Omental fat pad (tissue), 4 donors: ENCODE data around the gene GLG1. TPM values are rescaled to one million over a fixed set of nuclear protein-coding genes. Genes with fewer than 3 reads are reported as not detected.
"Not testable (repeated sequence)": the region's sequence is repeated elsewhere in the genome, so short reads cannot be mapped to it uniquely, and the experiment has no call there.

Experiments used
- ATAC-seq: fragments of 150-250 bp; one replicate; pipeline ENCODE4 v1.9.1; 2016; ENCODE audit warnings: mild to moderate bottlenecking, moderate library complexity; ENCODE audit not compliant: low FRiP score
- DNase-seq: peaks from one replicate; pipeline ENCODE4 v3.0.0-alpha.2; 2019; ENCODE audit warnings: low spot score
- total RNA-seq, 4 donors: library from RNA; depleted of rRNA; stranded (reverse); fragments of >200 nt; gene quantifications; one replicate each; pipeline ENCODE4 v1.1.0, GENCODE V29; 2016
- TF ChIP-seq, protein P1 (sequence below), 3 donors: fragments of 450-650 bp; IDR thresholded peaks; one replicate each; pipeline ENCODE4 v1.5.1; 2016 to 2017; ENCODE audit warnings: antibody characterized with exemption in 3 of 3, mild to moderate bottlenecking in 3 of 3, moderate library complexity in 2 of 3

Gene GLG1
- total RNA-seq, 4 donors from 2014 or later = 107 to 160 (median 122) TPM

DNA sequence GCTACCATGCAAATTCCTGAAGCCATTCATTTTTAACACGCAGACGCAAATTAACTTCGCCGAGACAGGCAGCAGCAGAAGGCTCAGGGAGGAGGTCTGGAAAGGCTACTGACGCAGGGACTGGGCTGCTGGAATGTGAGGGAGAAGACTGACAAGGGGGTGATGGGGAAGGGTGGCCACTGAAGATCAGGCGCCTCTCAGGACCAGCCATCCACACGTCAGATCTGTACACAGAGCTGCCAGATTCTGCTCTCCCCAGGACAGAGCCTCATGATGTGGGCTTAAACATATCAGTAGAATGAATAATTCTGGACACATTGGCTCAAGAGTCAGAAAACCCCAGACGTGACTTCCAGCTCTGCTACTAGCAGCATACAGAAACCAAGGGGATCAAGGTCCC is 160.0 kb downstream of the GLG1 start:
- TF ChIP-seq, protein P1, sequence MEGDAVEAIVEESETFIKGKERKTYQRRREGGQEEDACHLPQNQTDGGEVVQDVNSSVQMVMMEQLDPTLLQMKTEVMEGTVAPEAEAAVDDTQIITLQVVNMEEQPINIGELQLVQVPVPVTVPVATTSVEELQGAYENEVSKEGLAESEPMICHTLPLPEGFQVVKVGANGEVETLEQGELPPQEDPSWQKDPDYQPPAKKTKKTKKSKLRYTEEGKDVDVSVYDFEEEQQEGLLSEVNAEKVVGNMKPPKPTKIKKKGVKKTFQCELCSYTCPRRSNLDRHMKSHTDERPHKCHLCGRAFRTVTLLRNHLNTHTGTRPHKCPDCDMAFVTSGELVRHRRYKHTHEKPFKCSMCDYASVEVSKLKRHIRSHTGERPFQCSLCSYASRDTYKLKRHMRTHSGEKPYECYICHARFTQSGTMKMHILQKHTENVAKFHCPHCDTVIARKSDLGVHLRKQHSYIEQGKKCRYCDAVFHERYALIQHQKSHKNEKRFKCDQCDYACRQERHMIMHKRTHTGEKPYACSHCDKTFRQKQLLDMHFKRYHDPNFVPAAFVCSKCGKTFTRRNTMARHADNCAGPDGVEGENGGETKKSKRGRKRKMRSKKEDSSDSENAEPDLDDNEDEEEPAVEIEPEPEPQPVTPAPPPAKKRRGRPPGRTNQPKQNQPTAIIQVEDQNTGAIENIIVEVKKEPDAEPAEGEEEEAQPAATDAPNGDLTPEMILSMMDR (IDR thresholded peaks at IDR 0.05) = no peak
- ATAC-seq = no peak
- DNase-seq = no peak

DNA sequence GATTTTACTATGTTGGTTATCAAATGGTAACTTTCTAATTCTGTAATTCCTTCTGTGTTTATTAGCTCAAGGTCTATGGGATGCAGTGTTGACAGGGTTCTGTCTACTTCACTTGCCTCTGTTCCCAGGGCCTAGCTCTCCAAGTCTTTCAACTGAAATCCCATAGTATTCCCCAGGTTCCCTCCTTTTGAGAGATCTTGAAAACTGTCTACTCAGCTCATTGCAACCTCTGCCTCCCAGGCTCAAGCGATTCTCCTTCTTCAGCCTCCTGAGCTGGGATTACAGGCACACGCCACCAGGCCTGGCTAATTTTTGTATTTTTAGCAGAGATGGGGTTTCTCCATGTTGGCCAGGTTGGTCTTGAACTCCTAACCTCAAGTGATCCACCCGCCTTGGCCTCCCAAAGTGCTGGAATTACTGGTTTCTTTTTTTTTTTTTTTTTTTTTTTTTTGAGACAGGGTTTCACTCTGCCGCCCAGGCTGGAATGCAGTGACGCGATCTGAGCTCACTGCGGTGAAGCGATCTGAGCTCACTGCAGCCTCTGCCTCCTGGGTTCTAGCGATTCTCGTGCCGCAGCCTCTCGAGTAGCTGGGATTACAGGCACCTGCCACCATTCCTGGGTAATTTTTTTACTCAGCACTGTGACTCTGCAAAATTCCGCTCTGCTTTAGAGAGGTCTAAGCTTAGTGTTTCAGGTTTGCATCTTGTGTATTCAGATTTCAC is 163.1 kb downstream of the GLG1 start:
- ATAC-seq, DNase-seq: not testable (repeated sequence)

DNA sequence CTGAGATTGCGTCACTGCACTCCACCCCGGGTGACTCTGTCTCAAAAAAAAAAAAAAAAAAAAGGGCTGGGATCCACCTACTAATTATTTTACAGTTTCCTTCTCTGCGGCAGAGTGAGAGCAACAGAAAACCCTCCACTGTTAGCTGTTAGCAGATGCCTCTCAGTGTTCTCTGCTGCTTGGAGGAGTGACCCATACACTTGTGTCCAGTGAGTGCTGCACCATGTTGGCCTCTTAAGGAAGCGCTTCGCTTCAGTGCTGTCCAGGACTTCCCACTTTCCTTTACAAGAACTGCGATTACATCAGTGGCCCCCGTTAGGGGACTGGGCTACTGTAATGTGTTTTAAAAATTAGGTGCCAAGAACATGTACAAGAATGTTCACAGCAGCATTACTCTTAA is 167.2 kb downstream of the GLG1 start:
- ATAC-seq = no peak
- no peak for DNase-seq
- TF ChIP-seq, protein P1 (IDR thresholded peaks at IDR 0.05) = no peak

DNA sequence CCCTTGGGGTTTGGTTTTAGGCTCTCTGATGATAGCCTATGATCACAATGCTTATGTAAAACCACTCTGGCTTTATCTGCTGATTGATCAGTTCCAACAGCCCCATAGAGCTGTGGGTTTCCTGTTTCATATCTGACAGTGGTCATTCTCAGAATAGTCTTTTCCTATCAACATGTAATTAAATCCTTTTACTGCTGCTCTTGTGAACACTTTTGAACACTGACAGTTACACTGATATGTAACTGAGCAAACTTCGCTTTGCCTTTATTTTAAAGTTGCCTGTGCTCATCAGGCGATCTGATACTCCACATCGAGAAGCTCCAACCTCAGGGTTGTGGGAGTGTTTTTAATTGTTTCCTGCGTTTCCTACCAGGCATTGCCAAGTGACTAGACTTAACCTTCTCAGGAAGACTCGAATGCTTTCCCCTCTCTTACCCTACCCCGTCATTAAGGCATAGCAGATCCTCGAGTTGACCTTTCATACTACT is 168.4 kb downstream of the GLG1 start:
- TF ChIP-seq, protein P1 (IDR thresholded peaks at IDR 0.05) = no peak
- DNase-seq (no peak), ATAC-seq (no peak)

DNA sequence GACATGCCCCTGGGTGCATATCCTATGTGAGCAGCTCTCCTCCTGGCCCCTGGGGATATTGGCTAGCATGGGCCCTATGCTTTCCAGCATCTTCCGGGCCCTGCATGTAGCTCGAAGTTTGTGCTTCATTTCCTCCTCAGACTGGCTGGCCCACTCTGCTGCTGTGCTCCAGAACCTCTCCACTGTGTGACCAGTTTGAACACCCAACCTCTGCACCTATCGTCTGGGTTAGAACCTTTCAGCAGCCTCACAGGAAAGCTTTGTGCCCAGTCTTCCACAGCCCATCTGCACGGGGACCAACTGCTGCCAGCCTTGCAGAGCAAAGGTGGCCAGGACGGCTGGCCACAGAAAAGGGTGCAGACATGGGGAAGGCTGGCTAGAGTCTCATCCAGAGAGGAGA is 175.4 kb downstream of the GLG1 start:
- DNase-seq (no peak), ATAC-seq (no peak)
- TF ChIP-seq, protein P1 (IDR thresholded peaks at IDR 0.05) = no peak

DNA sequence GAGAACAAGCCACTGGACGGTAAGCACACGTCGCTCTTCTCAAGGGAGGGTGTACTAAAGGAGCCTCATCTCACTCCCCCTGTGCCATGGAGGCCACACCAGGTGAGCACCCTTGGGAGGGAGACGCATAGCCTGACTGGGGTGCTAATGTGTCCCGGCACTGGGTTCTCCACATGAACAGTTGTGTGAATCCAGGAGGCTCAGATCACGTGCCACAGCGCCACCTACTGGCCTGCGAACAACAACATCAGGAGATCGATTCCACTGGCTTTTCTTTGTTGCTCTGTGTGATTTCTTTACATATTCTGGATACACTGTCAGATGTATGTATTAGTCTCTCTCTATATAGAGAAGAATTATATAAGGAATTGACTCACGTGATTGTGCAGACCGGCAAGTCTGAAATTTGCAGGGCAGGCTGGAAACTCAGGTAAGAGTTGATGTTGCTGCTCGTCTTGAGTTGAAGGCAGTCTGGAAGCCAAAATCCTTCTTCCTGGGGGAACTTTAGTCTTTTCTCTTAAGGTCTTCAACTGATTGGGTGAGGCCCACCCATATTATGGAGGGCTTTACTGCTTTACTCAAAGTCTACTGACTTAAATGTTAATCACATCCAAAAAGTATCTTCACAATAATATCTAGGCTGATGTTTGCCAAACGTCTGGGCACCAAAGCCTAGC is 176.7 kb downstream of the GLG1 start:
- TF ChIP-seq, protein P1 (IDR thresholded peaks at IDR 0.05) = peak in 2 of 3 donors; percentile 51 to 61
- DNase-seq = peak; percentile 33
- ATAC-seq = peak; percentile 66

DNA sequence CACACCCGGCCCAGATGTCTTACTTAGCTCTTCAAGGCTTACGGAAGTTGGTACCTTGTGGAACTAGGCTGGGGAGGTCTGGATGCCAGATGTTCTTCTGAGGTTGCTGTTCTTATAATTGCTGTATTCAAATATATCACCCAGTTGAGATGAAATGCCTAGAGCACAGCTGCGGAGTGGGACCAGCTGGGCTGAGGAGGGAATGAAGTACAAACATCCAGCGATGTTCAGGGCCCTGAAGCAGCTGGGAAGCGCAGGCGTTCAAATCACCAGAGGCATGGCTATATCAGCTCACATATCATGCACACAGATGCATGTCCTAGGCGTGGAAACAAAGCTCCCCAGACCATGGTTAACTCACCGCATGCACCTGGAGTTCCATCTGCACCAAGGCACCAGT is 178.4 kb downstream of the GLG1 start:
- not testable (repeated sequence) for DNase-seq, ATAC-seq

DNA sequence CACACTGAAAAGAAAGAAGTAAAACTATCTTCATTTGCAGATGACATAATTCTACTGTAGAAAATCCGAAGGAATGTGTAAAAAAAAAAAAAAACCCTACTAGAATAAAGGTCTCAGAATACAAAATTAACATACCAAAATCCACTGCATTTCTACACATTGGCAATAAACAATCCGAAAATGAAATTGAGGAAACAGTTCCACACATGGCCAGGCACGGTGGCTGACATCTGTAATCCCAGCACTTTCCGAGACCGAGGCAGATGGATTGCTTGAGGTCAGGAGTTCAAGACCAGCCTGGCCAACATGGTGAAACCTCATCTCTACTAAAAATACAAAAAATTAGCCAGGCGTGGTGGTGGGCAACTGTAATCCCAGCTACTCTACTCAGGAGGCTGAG is 181.2 kb downstream of the GLG1 start:
- not testable (repeated sequence) for ATAC-seq, DNase-seq

DNA sequence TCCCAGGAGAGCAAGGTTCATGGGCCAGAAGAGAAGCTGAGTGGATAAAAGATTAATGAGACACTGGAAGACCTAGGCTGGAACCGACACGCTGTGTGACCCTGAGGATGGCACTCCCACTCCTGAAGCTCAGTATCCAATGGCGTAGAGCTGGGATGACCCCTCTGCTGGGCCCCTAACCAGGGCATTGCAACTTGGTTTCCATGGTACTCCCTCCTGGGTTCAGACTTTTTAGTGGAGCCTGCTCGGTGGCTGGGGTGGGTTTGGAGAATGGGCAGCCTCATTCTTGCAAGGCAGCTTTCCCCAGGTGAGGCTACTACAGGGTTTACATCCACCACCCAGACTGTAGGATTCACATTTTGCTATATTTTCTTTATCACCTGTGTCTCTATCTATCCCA is 183.2 kb downstream of the GLG1 start:
- not testable (repeated sequence) for ATAC-seq

DNA sequence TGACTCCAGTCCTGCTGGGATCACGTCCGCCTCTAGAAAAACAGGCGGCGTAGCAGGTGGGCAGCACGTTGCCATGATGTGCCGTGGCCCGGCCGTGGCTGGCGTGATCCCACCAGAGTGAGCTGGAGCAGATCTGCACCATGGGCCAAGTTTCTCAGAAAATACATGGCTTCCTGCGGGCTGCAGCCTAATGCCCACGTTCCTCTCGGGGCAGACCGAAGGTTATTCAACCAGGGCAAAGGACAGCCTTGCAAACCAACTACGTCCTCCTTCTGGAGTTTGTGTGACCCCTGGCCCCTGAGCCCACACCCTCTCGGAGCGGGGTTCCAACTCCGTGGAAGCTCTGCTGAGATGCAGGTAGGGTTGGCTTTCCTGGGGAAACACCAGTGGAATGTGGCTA is 184.8 kb downstream of the GLG1 start:
- ATAC-seq, DNase-seq: not testable (repeated sequence)

More for the DNA sequence above, 183.2 kb downstream of the GLG1 start:
- DNase-seq = not testable (repeated sequence)

DNA sequence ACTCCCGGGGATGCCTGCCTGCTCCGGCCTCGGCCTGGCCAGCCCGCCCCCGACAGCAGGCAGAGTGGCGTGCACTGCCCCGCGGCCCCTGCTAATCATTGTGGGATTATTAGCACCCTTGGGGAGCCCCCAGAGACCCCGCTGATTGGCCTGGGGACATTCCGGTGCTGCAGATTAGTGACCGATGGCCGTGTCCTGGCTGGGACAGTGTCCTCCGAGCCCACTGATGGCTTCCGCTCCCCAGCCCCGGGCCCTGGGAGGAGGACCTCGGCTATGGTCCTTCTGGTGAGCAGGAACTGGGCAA is 185.5 kb downstream of the GLG1 start:
- not testable (repeated sequence) for ATAC-seq, DNase-seq

DNA sequence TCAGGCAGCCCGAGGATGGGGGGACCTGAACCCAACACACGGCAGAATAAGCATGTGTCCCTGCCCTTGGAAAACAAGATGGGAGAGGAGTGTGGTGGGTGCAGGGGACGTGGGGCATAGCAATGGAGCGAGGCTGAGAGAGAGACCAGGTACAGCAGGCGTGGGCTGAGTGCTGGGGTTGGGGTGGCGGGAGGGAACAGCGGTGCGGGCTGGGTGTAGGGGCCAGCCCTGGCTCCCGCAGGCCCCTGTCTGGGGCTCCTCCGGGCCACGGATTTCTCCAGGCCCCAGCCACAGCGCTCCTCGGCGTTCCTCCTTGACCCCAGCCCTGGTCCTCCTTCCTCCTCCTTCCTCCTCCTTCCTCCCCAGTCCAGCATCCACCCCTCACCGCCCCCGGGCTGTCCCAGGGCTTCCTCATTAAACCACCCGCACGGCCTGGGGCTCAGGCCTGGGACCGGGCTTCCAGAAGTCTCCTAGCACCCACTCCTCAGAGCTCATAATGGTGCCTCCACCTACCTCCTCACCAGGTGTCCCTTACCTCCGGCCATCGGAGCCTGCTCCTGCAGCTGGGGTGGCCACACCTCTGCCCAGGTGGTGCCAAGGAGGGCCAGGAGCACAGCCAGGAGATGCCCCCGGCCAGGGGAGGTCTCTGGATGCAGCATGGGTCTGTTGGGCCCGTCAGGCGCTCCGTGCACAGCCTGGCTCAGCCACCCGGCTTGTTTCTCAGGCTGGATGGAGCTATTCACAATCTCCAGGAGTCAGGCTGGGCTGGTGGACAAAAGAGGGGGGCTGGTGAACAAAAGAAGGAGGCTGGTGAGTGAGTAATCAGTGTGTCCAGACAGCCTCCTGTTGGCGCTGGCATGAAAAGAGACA is 186.1 kb downstream of the GLG1 start, which contains the start of gene CLEC18B:
CLEC18B (minus strand) TSS at position 867 of the 870 bp plus-strand sequence; CDS start at position 659, 208 bp downstream.
- ATAC-seq, DNase-seq: not testable (repeated sequence)
